ENCODE measurements around the gene GSPT1.
"Not testable (repeated sequence)": the region's sequence is repeated elsewhere in the genome, so short reads cannot be mapped to it uniquely, and the experiment has no call there.

GRCh38 chr16:11818970-11819369, 96.8 kb downstream of the GSPT1 start:
- TF ChIP-seq, protein P1, sequence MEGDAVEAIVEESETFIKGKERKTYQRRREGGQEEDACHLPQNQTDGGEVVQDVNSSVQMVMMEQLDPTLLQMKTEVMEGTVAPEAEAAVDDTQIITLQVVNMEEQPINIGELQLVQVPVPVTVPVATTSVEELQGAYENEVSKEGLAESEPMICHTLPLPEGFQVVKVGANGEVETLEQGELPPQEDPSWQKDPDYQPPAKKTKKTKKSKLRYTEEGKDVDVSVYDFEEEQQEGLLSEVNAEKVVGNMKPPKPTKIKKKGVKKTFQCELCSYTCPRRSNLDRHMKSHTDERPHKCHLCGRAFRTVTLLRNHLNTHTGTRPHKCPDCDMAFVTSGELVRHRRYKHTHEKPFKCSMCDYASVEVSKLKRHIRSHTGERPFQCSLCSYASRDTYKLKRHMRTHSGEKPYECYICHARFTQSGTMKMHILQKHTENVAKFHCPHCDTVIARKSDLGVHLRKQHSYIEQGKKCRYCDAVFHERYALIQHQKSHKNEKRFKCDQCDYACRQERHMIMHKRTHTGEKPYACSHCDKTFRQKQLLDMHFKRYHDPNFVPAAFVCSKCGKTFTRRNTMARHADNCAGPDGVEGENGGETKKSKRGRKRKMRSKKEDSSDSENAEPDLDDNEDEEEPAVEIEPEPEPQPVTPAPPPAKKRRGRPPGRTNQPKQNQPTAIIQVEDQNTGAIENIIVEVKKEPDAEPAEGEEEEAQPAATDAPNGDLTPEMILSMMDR (IDR thresholded peaks at IDR 0.05; ENCODE audit: low read depth, low read length): not testable (repeated sequence)
- TF ChIP-seq, protein P2, sequence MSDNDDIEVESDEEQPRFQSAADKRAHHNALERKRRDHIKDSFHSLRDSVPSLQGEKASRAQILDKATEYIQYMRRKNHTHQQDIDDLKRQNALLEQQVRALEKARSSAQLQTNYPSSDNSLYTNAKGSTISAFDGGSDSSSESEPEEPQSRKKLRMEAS (IDR thresholded peaks at IDR 0.05; ENCODE audit: low read depth, low read length): not testable (repeated sequence)
